CD4-positive, alpha-beta T cell (primary cell): Measurements from ENCODE around the gene TAF1A. TPM values are rescaled to one million over a fixed set of nuclear protein-coding genes. Genes with fewer than 3 reads are reported as not detected.
"Not testable (repeated sequence)": the region's sequence is repeated elsewhere in the genome, so short reads cannot be mapped to it uniquely, and the experiment has no call there.

Source experiments
- ATAC-seq: fragments of 200-7000 bp; cut with Tn5 transposase; one replicate; pipeline ENCODE4 v1.10.0; 2022; ENCODE audit warnings: mild to moderate bottlenecking; ENCODE audit not compliant: poor library complexity
- CTCF ChIA-PET: fragments of 350-600 bp; sonication (Branson Sonifier 250); formaldehyde crosslinking; loops from one replicate; lab custom pipeline; 2021; ENCODE audit warnings: antibody characterized with exemption, inconsistent platforms; lab: Charles Lee
- POLR2A ChIA-PET: fragments of 350-600 bp; sonication (Branson Sonifier 250); formaldehyde crosslinking; loops from one replicate; lab custom pipeline; 2021; ENCODE audit warnings: antibody characterized with exemption, inconsistent platforms; lab: Charles Lee
- DNase-seq, 14 experiments: peaks; one replicate each; pipeline ENCODE4 v3.0.0-alpha.2; 2013 to 2020; ENCODE audit warnings: mixed read lengths in 2 of 14
- H3K27ac ChIP-seq, 2 donors: one replicate each; pipeline versions ENCODE4 v1.5.1 to v1.7.0; 2013; ENCODE audit warnings: low read length in 2 of 2, low read depth in 1 of 2, mild to moderate bottlenecking in 1 of 2
- H3K27me3 ChIP-seq, 2 experiments: 1 replicate in 1 of 2; 2 replicates in 1 of 2; pipeline versions ENCODE4 v1.6.1 to v1.7.0; 2013; ENCODE audit warnings: low read length in 2 of 2, control low read depth in 1 of 2, mild to moderate bottlenecking in 1 of 2, moderate library complexity in 1 of 2; ENCODE audit not compliant: insufficient read depth in 2 of 2, control insufficient read depth in 1 of 2
- H3K36me3 ChIP-seq: one replicate; pipeline ENCODE4 v1.6.1; 2013; ENCODE audit warnings: low read length, control low read depth; ENCODE audit not compliant: insufficient read depth
- H3K4me1 ChIP-seq: one replicate; pipeline ENCODE4 v1.6.1; 2013; ENCODE audit warnings: low read length, control low read depth; ENCODE audit not compliant: insufficient read depth
- H3K4me3 ChIP-seq: one replicate; pipeline ENCODE4 v1.5.1; 2013; ENCODE audit warnings: mild to moderate bottlenecking, low read length, moderate library complexity
- H3K9me3 ChIP-seq, 2 experiments: 1 replicate in 1 of 2; 2 replicates in 1 of 2; pipeline versions ENCODE4 v1.6.1 to v1.7.0; 2013; ENCODE audit warnings: low read length in 2 of 2, mild to moderate bottlenecking in 2 of 2, control low read depth in 1 of 2, moderate library complexity in 1 of 2; ENCODE audit not compliant: control insufficient read depth in 1 of 2, insufficient read depth in 1 of 2
- H3K27ac Mint-ChIP-seq: one replicate; pipeline ENCODE4 v1.8.0; 2020; ENCODE audit warnings: mixed read lengths
- H3K27me3 Mint-ChIP-seq: one replicate; pipeline ENCODE4 v1.8.0; 2021; ENCODE audit warnings: mixed read lengths
- H3K36me3 Mint-ChIP-seq: one replicate; pipeline ENCODE4 v1.8.0; 2021; ENCODE audit warnings: low read depth, mixed read lengths
- H3K4me1 Mint-ChIP-seq: one replicate; pipeline ENCODE4 v1.8.0; 2021; ENCODE audit warnings: low read depth, mixed read lengths
- H3K4me3 Mint-ChIP-seq: one replicate; pipeline ENCODE4 v1.8.0; 2020; ENCODE audit warnings: mild to moderate bottlenecking, mixed read lengths
- H3K9me3 Mint-ChIP-seq: one replicate; pipeline ENCODE4 v1.8.0; 2020; ENCODE audit warnings: mixed read lengths
- CTCF ChIP-seq: fragments of 200-600 bp; IDR thresholded peaks from one replicate; pipeline ENCODE4 v1.8.0; 2022; ENCODE audit warnings: antibody characterized with exemption, mild to moderate bottlenecking
- intact Hi-C, 2 experiments: fragments of 100-400 bp; cut with DNase I in 1 of 2; cut with micrococcal nuclease in 1 of 2; formaldehyde crosslinking; loops; one replicate each; pipeline versions ENCODE4 v1.15.1 to v1.9.0; 2023 to 2025; cut with DNase I, micrococcal nuclease
- total RNA-seq, 174 experiments: library from RNA in 2 of 174; stranded (reverse) in 2 of 174; gene quantifications; one replicate each; pipeline ENCODE4 v1.2.3 and lab custom pipeline; 2021 to 2026

TAF1A gene
- total RNA-seq, 2 experiments from 2014 or later = 3.3 to 4.1 TPM

- Histone ChIP-seq H3K9me3 (no peaks in the 10 kb centered on the region), H3K27ac (no peak overlapping the region), H3K4me1 (no peaks in the 10 kb centered on the region), H3K4me3 (no peak overlapping the region), H3K27me3 (peaks cover 0 to 6% of the 10 kb centered on the region in 2 experiments), H3K36me3 (no peaks in the 10 kb centered on the region)
- Mint-ChIP-seq H3K9me3 (peaks cover 6% of the 10 kb centered on the region), H3K4me1 (no peaks in the 10 kb centered on the region), H3K27me3 (peaks cover 54% of the 10 kb centered on the region), H3K36me3 (no peaks in the 10 kb centered on the region), H3K4me3 (no peak overlapping the region), H3K27ac (no peak overlapping the region)
- ChIA-PET CTCF (interaction anchor here (0.5 kb wide), 1 partner anchor 68 kb away, joined by 3 read pairs; no protein-coding TSS in a partner anchor), POLR2A (no interaction called here)
- DNase-seq (no peak), ATAC-seq (no peak)
- no peak for TF ChIP-seq CTCF
- intact Hi-C loops = loop anchor here in 1 of 2 experiments (10.0 kb wide), 1 partner anchor 866 kb away; the partner anchor contains the start of gene DUSP10
Observed at GRCh38 chr1:222610728-222611127, 21.0 kb upstream of the TAF1A start.

- H3K4me1 ChIP-seq, ATAC-seq, H3K27ac ChIP-seq, intact Hi-C loops, H3K9me3 ChIP-seq, H3K27ac Mint-ChIP-seq, DNase-seq, POLR2A ChIA-PET, H3K36me3 Mint-ChIP-seq, H3K4me1 Mint-ChIP-seq, H3K9me3 Mint-ChIP-seq, H3K27me3 ChIP-seq, CTCF ChIA-PET, H3K4me3 ChIP-seq, H3K4me3 Mint-ChIP-seq, H3K36me3 ChIP-seq: not testable (repeated sequence)
- H3K27me3 Mint-ChIP-seq = peaks cover 41% of the 10 kb centered on the region
Observed at GRCh38 chr1:222609111-222609510, 19.4 kb upstream of the TAF1A start.

GRCh38 chr1:222606757-222607156, 17.0 kb upstream of the TAF1A start:
- DNase-seq = no peak
- no peak for ATAC-seq
- no peak overlapping the region for H3K4me3 Mint-ChIP-seq
- peaks cover 28% of the 10 kb centered on the region for H3K27me3 Mint-ChIP-seq
- H3K27ac ChIP-seq = no peak overlapping the region
- peaks cover 6% of the 10 kb centered on the region for H3K9me3 Mint-ChIP-seq
- no peak for TF ChIP-seq CTCF
- no peaks in the 10 kb centered on the region for H3K36me3 ChIP-seq
- H3K4me1 Mint-ChIP-seq = no peaks in the 10 kb centered on the region
- H3K27me3 ChIP-seq = no peaks in the 10 kb centered on the region
- POLR2A ChIA-PET = no interaction called here
- no peaks in the 10 kb centered on the region for H3K36me3 Mint-ChIP-seq
- no peak overlapping the region for H3K27ac Mint-ChIP-seq
- CTCF ChIA-PET = interaction anchor here (1.3 to 1.4 kb wide), 2 partner anchors 13 to 28 kb away, joined by 3 to 5 read pairs; no protein-coding TSS in a partner anchor
- intact Hi-C loops = no loop called here
- H3K4me1 ChIP-seq = no peaks in the 10 kb centered on the region
- H3K4me3 ChIP-seq = no peak overlapping the region
- no peaks in the 10 kb centered on the region for H3K9me3 ChIP-seq

- TF ChIP-seq CTCF = no peak
- H3K4me1 Mint-ChIP-seq = no peaks in the 10 kb centered on the region
- H3K4me3 Mint-ChIP-seq = no peak overlapping the region
- H3K27me3 Mint-ChIP-seq = peaks cover 6% of the 10 kb centered on the region
- POLR2A ChIA-PET = no interaction called here
- Histone ChIP-seq H3K27ac (no peak overlapping the region), H3K4me3 (no peak overlapping the region), H3K36me3 (no peaks in the 10 kb centered on the region), H3K27me3 (no peaks in the 10 kb centered on the region), H3K9me3 (no peaks in the 10 kb centered on the region), H3K4me1 (no peaks in the 10 kb centered on the region)
- DNase-seq = no peak
- ATAC-seq = no peak
- CTCF ChIA-PET = no interaction called here
- no peaks in the 10 kb centered on the region for H3K9me3 Mint-ChIP-seq
- H3K36me3 Mint-ChIP-seq = no peaks in the 10 kb centered on the region
- H3K27ac Mint-ChIP-seq = no peak overlapping the region
- intact Hi-C loops = no loop called here
Observed at GRCh38 chr1:222601257-222601656, 11.5 kb upstream of the TAF1A start.
